GM12892 (cell line): Measurements from ENCODE around the gene ATAT1.

Experiments used
- POLR2A ChIP-seq: IDR thresholded peaks from 2 replicates; pipeline ENCODE4 v1.6.1; 2011; ENCODE audit warnings: low read depth, low read length, control low read depth
- POLR2AphosphoS5 ChIP-seq: IDR thresholded peaks from 2 replicates; pipeline ENCODE4 v1.6.1; 2011; ENCODE audit warnings: low read depth, low read length, control low read depth
- TAF1 ChIP-seq: IDR thresholded peaks from 2 replicates; pipeline ENCODE4 v1.6.1; 2011; ENCODE audit warnings: low read depth, mild to moderate bottlenecking, control low read depth, low read length, borderline replicate concordance

- TF ChIP-seq POLR2A (no peak), POLR2AphosphoS5 (no peak), TAF1 (no peak)
These were observed 8.3 kb upstream of the ATAT1 start for GRCh38 chr6:30618270-30618797.
